Fibroblast of skin of abdomen (primary cell): Measurements from ENCODE around the gene HTR1D. TPM values are rescaled to one million over a fixed set of nuclear protein-coding genes. Genes with fewer than 3 reads are reported as not detected.
A peak's percentile ranks its signal among the peaks of the same experiment; 100 is the strongest.
"Not testable (repeated sequence)": the region's sequence is repeated elsewhere in the genome, so short reads cannot be mapped to it uniquely, and the experiment has no call there.

Source experiments
- DNase-seq: peaks from one replicate; pipeline ENCODE4 v3.0.0-alpha.2; 2013
- polyA plus RNA-seq, 2 experiments: library from polyadenylated mRNA; unstranded; fragments of 120-200 nt; gene quantifications; one replicate each; pipeline ENCODE4 v1.2.1, GENCODE V29; 2013; ENCODE audit not compliant: insufficient read length in 2 of 2

The HTR1D gene, protein sequence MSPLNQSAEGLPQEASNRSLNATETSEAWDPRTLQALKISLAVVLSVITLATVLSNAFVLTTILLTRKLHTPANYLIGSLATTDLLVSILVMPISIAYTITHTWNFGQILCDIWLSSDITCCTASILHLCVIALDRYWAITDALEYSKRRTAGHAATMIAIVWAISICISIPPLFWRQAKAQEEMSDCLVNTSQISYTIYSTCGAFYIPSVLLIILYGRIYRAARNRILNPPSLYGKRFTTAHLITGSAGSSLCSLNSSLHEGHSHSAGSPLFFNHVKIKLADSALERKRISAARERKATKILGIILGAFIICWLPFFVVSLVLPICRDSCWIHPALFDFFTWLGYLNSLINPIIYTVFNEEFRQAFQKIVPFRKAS
- 0.08 TPM for polyA plus RNA-seq (2013, experiment 1 of 2; ENCODE audit: insufficient read length)
- polyA plus RNA-seq (2013, experiment 2 of 2; ENCODE audit: insufficient read length): 0.07 TPM

DNA sequence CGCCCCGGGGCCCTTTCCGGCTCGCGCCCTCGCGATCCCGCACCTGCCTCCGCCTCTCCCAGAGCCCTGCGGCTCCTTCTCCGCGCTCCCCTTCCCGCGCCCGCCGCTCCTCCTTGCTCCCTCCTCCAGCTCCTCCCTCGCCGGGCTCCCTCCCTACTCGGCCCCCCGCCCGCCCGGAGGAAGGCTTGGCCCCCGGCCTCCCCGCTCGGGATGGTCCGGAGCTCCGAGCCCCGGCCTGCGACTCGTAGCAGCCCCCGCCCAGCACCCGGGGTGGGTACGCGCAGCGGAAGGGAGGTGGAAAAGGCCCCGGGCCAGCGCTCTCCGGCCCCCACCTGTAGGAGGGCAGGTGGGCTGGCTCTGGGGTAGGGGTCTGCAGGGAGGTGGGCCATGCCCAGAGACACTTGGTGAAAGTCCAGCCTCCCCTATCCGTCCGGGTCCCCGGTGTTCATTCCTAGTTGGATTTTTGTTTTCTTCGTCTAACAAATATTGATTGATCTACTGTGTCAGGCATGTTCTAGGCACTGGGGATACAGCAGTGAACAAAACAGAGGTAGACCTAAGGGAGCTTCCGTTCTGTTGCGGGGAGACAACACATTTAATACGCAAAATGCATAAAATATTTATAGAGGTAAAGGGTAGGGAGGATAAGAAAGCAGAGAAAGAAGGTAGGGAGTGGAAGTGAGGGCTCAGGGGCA is at the start of gene HTR1D:
Gene HTR1D (minus strand): TSS at position 82 of the 695 bp plus-strand sequence. CDS start 23,283 bp downstream, outside the sequence.
- no peak for DNase-seq

DNA sequence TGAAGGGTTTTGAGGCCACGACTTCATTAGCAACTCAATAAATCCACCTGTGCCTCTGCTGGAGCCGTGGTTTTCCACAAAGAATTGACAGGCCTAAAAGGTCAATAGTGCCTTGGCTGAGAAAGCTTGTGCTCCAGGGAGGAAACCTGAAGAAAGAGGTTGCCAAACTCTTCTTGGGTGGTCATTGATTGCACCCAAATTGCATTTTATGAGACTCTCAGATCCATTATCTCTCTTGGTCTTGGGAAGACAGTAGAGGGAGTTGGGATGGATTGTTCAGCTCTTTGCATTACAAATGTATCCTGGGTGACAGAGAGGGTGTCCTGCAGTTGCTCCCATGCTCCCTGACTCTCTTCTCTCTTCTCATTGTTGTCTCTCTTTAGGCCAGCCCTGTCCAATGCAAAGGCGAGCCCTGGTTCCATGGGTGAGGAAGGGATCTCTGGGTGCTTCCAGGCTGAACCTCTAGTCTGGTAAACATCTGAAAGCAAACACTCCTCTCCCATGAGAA is 46.1 kb upstream of the HTR1D start:
- no peak for DNase-seq

DNA sequence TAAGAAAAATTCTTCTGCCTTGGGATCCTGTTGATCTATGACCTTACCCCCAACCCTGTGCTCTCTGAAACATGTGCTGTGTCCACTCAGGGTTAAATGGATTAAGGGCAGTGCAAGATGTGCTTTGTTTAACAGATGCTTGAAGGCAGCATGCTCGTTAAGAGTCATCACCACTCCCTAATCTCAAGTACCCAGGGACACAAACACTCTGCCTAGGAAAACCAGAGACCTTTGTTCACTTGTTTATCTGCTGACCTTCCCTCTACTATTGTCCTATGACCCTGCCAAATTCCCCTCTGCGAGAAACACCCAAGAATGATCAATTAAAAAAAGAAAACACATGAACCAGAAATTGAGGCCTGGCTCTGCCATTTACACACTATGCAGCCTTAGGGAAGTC is 40.8 kb upstream of the HTR1D start:
- DNase-seq: not testable (repeated sequence)

DNA sequence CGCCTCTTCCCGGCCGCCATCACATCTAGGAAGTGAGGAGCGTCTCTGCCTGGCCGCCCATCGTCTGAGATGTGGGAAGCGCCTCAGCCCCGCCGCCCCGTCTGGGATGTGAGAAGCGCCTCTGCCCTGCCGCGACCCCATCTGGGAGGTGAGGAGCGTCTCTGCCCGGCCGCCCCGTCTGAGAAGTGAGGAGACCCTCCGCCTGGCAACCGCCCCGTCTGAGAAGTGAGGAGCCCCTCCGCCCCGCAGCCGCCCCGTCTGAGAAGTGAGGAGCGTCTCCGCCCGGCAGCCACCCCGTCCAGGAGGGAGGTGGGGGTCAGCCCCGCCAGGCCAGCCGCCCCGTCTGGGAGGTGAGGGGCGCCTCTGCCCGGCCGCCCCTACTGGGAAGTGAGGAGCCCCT is 40.1 kb upstream of the HTR1D start:
- DNase-seq: not testable (repeated sequence)

DNA sequence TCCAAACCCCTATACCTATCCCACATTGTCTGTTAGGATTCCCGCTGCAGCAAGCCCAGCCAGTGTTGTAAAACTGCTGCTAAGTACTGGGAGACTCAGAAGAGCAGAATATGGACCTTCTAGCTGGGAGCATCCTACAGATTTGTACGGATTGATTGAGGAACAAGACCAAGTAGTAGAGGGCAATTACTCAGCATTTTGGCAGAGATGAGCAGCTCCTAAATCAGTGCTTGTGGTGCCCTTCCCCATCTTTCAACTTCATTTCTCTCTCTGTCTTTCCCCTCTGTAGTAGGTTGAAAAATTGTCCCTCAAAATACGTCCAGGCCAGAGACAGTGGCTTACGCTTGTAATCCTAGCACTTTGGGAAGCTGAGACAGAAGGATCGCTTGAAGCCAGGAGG is 37.3 kb upstream of the HTR1D start:
- DNase-seq: no peak

DNA sequence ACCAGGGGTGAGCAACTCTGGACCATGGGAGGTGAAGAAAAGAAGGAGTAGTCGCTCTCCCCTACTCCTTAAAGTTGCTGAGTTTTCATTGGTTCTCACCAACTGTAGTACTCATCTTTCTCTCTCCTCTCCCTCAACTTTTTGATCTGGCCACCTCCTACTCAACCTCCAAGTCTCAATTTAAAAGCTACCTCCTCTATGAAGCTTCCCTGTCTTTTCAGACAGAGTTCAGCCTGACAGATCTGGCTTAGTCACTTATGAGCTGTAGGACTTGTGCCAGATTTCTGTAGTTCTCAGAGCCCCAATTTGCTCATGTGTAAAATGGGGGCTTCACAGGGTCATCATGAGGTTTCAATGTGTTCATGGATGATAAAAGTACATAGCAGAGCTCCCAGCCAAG is 34.5 kb upstream of the HTR1D start:
- DNase-seq: no peak

DNA sequence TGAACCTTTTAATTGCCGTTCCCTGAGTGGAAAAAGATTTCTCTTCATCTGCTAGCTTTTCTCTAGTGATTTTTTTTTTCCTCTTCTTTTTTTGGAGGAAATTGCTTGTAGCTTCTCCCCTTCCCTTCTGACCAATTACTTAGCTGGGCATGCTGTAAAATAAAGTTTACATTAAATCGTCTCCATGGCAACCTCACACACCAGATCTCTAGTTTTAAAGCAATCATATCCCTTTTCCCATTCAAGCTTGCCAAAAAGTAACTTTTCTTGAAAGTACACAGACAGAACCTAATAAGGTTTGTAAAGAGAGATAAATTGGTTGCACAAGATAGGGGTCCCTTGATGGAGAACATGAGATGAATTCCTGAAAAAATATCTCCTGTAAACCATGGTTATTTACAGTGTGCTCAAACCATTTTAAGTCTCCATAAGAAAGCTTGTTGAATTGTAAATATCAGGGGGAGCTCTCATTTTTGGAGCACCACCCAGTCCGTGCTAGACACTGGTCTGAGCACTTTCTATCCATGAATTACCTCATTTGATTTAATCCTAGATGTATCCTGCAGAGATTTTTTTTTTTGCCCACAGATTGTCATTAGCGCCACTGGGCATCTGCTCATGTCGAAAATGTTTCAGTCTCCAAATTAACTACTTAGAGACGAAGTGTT is 32.6 kb upstream of the HTR1D start:
- DNase-seq: no peak

DNA sequence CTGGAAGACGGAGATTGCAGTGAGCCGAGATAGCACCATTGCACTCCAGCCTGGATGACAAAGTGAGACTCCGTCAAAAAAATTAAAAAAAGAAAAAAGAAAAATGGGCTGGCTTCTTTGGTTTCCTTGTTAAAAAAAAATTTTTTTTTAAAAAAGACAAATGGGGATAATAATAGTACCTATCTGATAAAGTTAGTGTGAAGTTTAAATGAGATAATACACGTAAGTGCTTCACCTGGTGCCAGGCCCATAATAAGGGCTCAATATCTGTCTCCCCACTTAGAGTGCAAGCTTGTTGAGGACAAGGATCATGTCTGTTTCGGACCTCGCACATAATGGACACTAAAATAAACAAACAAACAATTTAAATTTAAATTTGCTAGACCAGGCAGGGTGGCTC is 30.0 kb upstream of the HTR1D start:
- no peak for DNase-seq

DNA sequence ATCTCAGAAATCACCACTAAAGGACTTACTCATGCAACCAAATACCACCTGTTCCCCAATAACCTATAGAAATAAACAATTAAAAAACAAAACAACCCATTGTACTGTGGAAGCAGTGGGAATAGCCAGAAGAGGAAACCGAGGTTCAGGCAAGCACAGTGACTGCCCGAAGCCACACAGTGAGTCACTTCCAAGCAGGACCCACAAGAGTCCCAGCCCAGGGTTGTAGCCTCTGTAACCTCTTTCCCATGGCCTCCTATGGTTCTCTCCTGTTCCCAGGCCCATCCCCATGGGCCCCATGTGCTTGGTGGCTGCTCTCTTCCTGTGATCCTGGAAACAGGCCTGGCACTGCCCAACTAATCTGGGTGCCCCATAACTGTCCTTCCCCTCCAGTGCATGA is 29.0 kb upstream of the HTR1D start:
- DNase-seq: no peak

DNA sequence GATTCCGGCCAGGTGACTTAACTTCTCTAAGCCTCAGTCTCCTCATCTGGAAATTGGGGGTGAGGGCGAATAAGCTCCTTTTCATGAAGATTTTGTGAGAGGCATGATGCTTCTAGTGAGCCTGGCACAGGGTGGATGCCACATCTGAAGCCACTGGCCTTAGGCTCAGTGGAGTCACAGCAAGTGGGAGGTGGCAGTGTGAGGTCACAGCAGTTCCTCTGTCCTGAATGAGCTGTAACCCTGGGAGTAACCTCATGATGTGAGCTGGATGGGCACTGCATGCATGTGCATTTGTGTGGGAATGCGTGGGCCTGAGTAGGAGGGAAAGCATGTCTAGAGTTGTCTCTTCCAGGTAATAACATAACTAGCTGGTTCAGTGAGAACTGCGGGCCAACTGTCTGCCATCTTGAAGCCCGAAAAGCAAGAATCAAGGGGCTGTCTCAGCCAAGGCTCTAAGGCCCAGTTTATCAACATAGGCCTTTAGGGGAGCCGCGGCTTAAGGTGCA is 27.0 kb upstream of the HTR1D start:
- no peak for DNase-seq

DNA sequence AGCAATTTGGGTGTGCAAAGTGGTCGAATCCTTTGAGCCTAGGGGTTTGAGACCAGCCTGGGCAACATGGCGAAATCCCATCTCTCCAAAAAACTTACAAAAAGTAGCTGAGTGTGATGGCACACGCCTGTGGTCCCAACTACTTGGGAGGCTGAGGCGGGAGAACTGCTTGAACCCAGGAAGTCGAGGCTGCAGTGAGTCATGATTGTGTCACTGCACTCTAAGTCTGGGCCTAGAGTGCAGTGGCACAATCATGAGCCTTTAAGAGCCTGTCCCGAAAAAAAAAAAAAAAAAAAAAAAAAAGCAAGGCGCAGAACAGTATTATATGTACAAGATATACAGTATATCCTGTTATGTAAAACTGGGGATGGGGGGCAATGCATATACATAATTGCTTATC is 25.1 kb upstream of the HTR1D start:
- no peak for DNase-seq

DNA sequence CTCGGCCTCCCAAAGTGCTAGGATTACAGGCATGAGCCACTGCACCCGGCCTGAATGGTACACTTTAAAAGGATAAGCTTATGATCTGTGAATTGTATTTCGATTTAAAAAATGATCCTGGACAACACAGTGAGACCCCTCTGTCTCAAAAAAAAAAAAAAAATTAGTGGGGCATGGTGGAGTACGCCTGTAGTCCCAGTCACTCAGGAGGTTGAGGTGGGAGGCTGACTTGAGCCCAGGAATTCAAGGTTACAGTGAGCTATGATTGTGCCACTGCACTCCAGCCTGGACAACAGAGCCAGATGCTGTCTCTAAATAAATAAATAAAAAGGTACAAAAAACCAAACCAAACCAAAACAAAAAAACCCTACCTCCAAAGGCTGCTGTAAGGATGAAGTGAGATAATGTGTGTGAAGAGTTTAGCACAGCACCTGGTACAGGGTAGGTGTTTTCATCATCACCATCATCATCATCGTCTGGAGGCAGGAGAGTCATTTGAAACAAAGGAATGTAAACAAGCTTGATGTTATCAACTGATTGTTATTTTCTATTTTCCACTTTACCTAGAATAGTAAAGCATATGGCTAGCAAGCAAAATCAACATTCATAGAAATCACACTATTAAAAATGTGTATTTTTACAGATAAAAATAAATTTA is 22.5 kb upstream of the HTR1D start:
- DNase-seq: no peak

DNA sequence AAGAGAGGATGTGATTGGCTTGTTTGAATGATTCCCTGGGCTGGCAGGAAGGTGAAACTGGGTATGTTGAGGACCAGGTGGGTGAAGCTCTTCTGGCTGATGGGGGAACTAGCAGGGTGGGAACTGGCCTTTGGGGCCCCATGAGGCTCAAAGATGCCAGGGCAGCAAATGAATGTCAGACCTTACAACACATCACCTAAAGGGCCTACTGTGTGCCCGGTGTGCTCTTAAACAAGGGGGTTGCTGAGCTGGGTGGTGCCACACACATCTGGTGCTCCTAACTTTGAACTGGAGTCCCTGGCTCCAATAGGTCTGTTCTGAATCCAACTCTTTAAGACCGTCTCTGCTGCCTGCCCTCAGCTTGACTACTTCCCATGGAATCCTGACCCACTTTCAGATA is 21.3 kb upstream of the HTR1D start:
- DNase-seq: no peak

DNA sequence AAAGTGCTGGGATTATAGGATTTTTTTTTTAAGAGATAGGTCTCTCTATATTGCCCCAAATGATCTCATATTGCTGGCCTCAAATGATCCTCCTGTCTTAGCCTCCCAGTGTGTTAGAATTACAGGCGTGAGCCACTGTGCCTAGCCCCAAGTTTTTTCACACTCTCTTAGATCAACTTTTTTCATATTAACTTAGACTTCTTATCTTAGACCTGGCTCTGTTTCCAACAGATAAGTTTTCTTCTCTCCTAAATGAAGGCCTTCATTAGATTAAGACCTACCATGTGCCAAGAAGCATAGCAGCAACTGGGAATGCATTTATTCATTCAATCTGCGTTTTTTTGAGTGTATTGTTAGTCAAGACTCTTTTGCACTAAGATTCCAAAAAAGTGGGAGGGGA is 20.2 kb upstream of the HTR1D start:
- DNase-seq: no peak

DNA sequence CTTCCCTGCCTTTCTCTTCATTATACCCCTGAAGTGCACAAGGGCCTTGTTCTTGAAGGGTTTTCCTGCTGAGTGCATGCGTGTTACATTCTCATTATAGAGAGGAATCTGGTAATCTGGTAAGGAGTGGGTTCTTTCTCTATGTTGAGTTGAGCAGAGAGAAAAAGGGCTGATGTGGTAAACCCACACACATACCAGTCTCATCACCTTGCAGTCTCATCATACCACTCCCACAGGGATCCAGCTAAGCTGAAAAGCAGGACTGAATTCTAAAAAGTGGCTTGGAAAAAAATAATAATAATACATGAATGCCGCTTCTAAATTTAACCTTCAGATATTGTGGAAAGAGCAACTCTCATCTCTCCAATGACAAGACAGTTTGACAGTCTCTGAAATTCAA is 10.5 kb upstream of the HTR1D start:
- no peak for DNase-seq

DNA sequence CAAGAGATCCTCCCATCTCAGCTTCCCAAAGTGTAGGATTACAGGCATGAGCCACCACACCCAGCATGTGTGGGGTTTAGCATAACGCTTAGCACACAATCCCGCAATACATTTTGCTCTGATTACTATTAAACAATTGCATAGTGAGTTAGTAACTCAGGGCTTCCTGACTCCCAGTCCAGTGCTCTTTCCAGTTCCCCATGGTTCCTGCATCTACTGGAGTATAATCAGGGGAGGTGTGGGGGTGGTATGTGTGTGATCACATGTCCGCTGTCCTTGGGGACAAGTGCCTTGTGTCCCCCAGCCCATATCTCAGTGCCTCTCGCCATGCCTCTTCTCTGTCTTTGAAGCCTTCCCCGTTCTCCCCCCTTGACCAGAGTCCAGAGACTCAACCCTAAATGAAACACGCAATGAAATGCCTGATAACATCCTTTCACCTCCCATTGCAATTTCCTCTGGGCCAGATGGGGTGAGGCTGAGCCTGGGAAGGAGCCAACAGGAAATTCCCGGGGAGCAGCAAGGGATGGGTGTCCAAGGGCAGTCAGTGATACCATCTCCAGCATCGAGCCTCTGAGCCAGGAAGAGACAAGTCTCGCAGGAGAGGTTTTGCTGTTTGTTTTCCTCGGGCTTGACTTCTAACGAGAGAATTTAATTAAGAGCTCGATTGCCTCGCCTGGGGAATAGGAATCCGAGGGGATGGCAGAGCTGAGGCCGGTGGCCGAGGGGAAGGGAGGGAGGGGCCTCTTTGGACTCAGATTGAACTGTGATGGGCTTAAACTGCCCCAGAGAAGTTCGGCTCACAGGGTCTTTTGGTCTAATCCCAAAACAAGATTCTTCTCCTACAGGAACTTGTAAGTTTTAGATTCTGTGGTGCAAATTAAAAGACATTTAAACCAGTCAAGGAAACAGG is 7.7 kb upstream of the HTR1D start:
- peak; percentile 74 for DNase-seq

DNA sequence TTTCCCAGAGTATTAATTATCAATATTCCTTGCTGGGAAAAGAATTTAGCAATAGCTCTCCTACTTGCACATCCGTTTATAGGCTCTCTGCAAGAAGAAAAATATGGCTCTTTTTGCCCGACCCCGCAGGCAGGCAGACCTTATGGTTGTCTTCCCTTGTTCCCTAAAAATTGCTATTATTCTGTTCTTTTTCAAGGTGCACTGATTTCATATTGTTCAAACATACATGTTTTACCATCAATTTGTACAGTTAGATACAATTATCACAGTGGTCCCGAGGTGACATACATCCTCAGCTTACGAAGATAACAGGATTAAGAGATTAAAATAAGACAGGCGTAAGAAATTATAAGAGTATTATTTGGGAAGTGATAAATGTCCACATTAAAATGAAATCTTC is 6.7 kb upstream of the HTR1D start:
- not testable (repeated sequence) for DNase-seq

DNA sequence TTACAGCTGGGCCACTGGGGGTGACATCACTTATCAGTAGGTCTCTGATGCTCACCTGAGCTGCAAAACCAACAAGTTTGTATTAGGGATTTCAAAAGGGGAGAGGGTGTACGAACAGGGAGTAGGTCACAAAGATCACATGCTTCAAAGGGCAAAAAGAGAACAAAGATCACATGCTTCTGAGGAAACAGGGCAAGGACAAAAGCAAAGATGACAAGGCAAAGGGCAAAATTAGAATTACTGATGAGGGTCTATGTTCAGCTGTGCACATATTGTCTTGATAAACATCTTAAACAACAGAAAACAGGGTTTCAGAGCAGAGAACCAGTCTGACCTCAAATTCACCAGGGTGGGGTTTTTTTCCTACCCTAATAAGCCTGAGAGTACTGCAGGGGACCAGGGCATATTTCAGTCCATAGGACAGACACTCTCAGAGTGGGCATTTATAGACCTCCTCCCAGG is 6.2 kb upstream of the HTR1D start:
- DNase-seq: not testable (repeated sequence)

DNA sequence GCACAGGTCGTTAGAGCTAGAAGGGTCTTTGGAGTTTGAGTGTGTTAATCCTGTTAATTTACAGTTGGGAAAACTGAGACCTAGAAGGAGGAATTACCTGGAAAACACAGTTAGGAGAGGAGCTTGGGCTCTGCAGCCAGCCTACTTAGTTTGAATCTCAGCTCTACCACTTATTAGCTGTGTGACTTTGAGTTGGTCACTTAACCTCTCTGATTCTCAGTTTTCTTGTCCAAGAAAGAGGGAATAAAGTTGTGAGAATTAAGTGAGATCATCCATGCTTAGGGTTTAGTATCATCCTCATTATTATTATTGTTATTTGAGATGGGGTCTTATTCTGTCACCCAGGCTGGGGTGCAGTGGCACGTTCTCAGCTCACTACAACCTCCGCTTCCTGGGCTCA is 5.4 kb upstream of the HTR1D start:
- DNase-seq: no peak

DNA sequence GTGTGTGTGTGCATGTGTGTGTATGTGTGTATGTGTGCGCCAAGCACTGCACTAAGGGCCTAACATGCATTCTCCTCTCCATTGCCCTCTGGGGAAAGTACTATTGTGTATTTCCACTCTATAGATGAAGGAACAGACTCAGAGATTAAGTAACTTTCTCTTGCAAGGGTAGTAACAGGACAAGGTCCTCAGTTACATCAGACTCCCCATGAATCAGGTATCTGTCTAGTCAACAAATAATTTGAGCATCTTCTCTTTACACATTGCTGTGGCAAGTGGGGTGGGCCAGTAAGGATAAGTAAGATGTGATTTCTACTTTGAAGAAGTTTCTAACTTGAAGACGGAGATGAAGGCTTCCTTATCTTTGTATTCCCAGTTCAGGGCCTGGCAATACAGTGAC is 5.0 kb upstream of the HTR1D start:
- no peak for DNase-seq

DNA sequence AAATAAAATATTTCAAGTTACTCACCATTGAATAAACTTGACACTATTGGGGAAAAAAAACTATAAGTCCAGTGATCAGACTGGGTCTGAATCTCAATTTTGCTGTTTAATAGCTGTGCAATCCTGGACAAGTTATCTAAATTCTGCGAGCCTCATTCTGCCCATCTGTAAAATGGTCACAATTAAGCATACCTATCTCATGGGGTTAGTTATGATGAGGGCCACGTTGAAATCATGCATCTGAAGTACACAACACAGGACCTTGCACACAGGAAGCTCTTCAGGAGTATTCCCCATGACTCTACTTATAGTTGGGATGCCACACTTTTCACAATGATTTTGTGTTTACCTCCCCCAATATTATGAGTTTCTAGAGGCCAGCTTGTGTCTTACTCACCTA is 3.8 kb upstream of the HTR1D start:
- no peak for DNase-seq
